ENCODE results near the gene CDK10. TPM values are rescaled to one million over a fixed set of nuclear protein-coding genes. Genes with fewer than 3 reads are reported as not detected.
A peak's percentile ranks its signal among the peaks of the same experiment; 100 is the strongest.
"Not testable (repeated sequence)": the region's sequence is repeated elsewhere in the genome, so short reads cannot be mapped to it uniquely, and the experiment has no call there.

The CDK10 gene
- total RNA-seq, 1 donor from 2014 or later = 35.4 TPM

DNA sequence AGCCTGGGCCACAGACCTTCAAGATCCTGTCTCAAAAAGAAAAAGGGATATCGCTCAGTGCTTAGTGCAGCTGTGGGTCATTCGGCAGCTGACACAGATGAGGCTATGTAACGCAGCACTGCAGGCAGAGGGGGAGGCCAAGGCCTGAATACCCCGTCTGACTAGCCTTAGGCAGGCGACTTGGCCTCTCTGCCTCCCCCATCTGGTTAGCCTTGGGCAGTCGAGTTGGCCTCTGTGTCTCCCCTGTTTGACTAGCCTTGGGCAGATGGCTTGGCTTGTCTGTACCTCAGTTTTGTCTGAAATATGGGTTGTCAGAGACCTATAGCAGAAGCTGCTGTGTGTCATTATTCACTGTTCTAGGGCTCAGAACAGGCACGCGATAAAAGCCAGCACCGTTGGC, 18.9 kb upstream of the CDK10 start:
- DNase-seq (ENCODE audit: low spot score) = no peak

DNA sequence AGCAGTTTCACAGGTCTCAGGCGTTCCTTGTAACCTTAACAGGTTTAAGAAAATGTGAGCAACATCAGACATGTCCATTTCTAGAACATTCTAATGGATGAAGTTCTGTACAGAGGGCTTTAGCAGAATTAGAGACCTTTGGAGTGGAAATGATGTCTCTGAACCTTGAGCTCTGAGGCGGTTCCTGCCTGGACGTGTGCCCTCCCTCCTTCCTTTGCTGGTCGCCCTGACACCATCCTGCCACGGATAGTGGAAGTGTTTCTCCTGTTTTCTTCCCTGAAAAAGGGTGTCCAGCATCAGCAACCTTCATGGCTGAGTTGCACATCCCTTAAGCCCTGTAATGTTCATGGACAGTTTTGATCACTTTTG, 17.7 kb upstream of the CDK10 start:
- DNase-seq (ENCODE audit: low spot score) = no peak

DNA sequence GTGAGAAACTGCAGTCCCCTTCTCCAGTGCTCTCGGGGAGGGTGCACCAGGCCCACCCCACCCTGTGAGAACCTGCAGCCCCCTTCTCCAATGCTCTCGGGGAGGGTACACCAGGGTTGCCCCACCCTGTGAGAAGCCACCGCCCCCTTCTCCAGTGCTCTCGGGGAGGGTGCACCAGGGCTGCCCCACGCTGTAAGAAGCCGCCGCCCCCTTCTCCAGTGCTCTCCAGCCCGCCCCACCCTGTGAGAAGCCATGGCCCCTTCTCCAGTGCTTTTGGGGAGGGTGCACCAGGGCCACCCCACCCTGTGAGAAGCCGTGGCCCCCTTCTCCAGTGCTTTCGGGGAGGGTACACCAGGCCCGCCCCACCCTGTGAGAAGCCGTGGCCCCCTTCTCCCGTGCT, 16.7 kb upstream of the CDK10 start:
- no peak for DNase-seq (ENCODE audit: low spot score)

GRCh38 chr16:89670496-89671431, 15.7 kb upstream of the CDK10 start:
- DNase-seq (ENCODE audit: low spot score) = no peak

- not testable (repeated sequence) for DNase-seq (ENCODE audit: low spot score)
Measured at GRCh38 chr16:89671565-89671964, 14.9 kb upstream of the CDK10 start.

GRCh38 chr16:89672177-89672941, 14.1 kb upstream of the CDK10 start:
- no peak for DNase-seq (ENCODE audit: low spot score)

- DNase-seq (ENCODE audit: low spot score) = no peak
Measured at GRCh38 chr16:89678258-89678657, 8.2 kb upstream of the CDK10 start.

DNA sequence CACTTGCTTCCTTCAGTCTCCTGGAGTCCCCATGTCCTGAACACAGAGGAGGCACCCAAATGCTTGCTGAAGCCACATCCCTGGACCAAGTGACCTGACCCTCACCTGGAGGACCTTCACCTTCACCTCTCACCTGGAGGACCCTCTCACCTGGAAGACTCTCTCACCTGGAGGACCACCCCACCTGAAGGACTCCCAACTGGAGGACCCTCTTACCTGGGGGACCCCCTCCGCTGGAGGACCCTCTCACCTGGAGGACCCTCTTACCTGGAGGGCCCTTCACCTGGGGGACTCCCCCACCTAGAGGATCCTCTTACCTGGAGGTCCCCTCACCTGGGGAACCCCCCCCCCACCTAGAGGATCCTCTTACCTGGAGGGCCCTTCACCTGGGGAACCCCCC, 573 bp upstream of the CDK10 start:
- no peak for DNase-seq (ENCODE audit: low spot score)

- DNase-seq (ENCODE audit: low spot score) = peak; percentile 21
Measured at GRCh38 chr16:89687092-89687940, 827 bp downstream of the CDK10 start.

DNA sequence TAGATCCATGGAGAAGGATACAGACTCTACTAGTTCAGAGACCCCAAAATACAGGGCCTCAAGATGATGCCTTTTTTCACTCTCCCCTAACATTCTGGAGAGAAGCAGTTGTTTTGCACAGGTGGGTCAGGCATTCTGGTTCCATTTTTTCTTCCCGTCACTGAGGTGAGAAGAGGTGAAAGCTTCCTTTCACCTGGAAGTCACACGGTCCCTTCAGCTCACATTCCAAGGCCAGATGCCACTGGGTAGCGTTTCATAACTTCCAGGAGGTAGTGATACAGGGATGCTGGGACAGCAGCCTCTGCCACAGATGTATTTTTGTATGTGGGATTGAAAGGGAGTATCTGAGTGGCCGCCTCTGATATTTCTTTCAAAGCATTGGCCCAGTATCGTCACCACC, 1.9 kb downstream of the CDK10 start:
- no peak for DNase-seq (ENCODE audit: low spot score)

DNA sequence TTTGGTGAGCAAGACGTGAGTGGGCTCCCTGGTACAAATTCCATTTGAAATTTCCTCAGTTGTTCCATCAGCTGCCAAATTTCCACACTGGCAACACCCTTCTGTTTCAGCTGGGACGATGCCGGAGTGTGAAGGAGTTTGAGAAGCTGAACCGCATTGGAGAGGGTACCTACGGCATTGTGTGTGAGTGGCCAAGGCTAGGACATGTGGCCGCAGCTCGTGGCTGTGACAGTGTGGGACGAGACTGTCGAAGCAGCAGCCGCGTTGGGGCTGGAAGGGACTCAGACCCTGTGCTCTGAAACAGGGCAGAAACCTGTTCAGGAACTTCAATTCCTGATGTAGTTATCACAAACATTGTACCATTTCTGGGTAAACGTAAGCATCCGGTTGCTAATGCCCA, 2.7 kb downstream of the CDK10 start:
- no peak for DNase-seq (ENCODE audit: low spot score)

GRCh38 chr16:89689621-89690020, 3.1 kb downstream of the CDK10 start:
- DNase-seq (ENCODE audit: low spot score) = not testable (repeated sequence)

DNA sequence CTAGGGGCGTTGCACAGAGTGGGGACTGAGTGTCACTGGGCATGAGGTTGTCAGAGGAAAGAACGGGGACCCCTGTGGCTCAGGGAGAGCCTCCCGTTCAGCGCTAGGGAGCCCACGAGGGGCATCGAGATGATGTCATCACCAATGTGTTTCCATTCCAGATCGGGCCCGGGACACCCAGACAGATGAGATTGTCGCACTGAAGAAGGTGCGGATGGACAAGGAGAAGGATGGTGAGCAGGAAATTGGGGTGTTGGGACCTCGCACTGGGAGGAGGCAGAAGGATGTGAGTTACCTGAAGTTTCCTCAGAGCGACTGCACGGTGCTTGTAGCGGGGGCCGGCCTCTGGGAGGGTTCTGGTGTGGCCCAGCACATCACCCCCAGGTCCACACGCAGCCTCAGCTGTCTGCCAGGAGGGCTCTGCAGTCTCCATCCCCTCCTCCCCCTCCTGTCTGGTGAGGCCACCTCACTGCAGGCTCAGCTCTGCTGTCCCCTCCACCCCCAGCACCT, 4.0 kb downstream of the CDK10 start:
- DNase-seq (ENCODE audit: low spot score) = no peak

- DNase-seq (ENCODE audit: low spot score) = no peak
Measured at GRCh38 chr16:89691231-89691985, 4.9 kb downstream of the CDK10 start.

GRCh38 chr16:89691986-89692569, 5.6 kb downstream of the CDK10 start:
- no peak for DNase-seq (ENCODE audit: low spot score)

DNA sequence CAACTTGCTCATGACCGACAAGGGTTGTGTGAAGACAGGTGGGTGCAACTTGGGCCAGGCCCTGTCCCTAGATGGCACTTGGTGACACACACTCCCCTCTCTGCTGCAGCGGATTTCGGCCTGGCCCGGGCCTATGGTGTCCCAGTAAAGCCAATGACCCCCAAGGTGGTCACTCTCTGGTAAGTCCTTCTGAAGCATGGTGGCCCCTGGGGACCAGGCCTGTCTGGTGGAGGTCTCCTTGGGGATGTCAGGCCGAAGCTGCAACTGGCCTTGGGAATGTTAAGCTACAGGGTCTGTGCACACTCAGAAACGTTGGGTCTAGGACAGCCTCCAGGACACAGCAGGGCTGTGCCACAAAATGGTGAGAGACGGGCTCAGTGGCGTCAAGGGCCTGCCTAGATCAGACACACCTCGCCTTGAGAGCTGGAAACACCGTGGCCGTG, 6.8 kb downstream of the CDK10 start:
- no peak for DNase-seq (ENCODE audit: low spot score)

- DNase-seq (ENCODE audit: low spot score) = no peak
Measured at GRCh38 chr16:89693931-89694783, 7.7 kb downstream of the CDK10 start.

GRCh38 chr16:89694784-89695085, 8.2 kb downstream of the CDK10 start:
- not testable (repeated sequence) for DNase-seq (ENCODE audit: low spot score)

DNA sequence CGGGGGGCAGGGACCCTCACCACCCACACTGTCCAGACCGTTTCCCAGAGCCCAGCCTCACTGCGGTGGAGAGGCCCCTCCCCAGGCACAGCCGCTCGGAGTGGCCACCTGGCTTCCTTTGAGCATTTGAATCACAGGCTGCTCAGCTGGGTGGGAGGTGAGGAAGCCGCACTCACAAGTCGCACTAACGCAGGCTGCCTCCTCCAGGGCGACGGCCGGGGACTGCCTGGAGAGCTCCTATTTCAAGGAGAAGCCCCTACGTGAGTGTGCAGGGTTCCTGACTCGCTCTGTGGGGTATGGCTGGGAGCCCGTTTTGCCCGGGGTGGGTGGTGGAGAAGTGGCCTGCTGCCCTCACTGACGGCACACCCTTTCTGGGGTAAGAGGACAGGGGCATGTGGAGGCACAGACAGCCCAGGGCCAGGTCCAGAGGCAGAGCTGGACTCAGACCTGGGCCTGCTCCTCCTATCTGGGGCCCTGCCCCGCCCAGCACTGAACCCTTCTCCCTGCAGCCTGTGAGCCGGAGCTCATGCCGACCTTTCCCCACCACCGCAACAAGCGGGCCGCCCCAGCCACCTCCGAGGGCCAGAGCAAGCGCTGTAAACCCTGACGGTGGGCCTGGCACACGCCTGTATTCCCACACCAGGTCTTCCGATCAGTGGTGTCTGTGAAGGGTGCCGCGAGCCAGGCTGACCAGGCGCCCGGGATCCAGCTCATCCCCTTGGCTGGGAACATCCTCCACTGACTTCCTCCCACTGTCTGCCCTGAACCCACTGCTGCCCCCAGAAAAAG, 8.8 kb downstream of the CDK10 start:
- DNase-seq (ENCODE audit: low spot score) = no peak
